NCI-H1417 (cell line): ENCODE data around the gene UGT1A5.
A peak's percentile ranks its signal among the peaks of the same experiment; 100 is the strongest.
"Not testable (repeated sequence)": the region's sequence is repeated elsewhere in the genome, so short reads cannot be mapped to it uniquely, and the experiment has no call there.

Source experiments
- DNase-seq, 3 experiments: peaks; one replicate each; lab custom pipeline; 2025; lab: John Stamatoyannopoulos, UW

The UGT1A5 gene

DNA sequence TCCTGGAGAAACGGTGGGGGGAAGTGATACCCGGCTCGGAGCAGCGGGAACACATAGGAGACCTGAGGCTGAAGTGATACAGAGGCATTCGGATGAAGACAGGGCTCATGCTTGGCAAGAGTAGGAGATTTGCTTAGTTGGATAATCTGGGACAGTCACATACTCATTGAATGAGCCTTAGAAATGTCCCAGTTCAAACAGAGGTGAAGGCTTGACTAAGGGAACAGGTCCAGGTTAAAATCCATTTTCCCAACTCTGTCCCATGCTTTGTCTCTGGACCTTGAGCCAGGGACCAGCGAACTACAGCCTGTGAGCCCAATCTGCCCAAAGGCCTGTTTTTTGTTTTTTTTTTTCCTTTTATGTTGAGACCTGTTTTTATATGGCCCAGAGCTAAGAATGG lies 18.7 kb upstream of the UGT1A5 start:
- DNase-seq, result no peak

- DNase-seq, result no peak
These were observed 14.0 kb upstream of the UGT1A5 start for GRCh38 chr2:233698740-233699139.

GRCh38 chr2:233699424-233700027 lies 13.2 kb upstream of the UGT1A5 start:
- DNase-seq, result no peak

DNA sequence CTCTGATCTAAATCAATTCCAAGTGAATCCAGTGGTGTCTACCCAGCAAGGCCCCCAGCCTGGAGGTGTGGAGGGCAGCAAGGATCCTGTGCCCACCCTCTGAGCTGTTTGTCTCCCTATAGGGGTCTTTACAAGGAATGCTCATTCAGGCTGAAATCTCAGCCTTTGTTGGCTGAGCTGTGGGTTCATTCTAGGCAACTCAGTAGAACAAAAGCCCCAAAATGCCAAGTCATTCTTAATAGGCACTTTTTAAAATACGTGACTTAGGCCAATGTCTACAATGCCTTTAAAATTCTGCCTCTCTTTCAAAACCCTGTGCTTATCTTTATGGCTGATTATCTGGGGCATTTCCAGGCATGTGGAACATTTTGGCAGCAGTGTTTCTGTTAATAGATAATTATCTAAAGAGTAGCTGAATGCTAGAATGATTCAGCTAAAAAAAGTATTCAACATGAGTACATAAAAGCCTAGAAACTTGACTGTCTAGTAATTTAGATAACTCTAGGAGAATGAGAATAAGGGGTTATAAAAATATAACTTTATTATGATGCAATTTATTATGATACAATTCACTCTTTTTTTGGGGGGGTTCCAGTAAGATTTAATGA lies 12.6 kb upstream of the UGT1A5 start:
- no peak for DNase-seq

DNA sequence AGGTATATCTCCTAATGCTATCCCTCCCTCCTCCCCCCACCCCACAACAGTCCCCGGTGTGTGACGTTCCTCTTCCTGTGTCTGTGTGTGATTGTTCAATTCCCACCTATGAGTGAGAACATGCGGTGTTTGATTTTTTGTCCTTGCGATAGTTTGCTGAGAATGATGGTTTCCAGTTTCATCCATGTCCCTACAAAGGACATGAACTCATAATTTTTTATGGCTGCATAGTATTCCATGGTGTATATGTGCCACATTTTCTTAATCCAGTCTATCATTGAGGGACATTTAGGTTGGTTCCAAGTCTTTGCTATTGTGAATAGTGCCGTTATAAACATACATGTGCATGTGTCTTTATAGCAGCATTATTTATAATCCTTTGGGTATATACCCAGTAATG lies 11.9 kb upstream of the UGT1A5 start:
- not testable (repeated sequence) for DNase-seq

- no peak for DNase-seq
These were observed 10.5 kb upstream of the UGT1A5 start for GRCh38 chr2:233702238-233702637.

GRCh38 chr2:233705911-233706506 lies 6.7 kb upstream of the UGT1A5 start:
- DNase-seq, result no peak

- DNase-seq, result no peak
These were observed 6.0 kb upstream of the UGT1A5 start for GRCh38 chr2:233706720-233707119.

- no peak for DNase-seq
These were observed 4.6 kb upstream of the UGT1A5 start for GRCh38 chr2:233707940-233708644.

GRCh38 chr2:233708942-233709341 lies 3.8 kb upstream of the UGT1A5 start:
- DNase-seq, result no peak

DNA sequence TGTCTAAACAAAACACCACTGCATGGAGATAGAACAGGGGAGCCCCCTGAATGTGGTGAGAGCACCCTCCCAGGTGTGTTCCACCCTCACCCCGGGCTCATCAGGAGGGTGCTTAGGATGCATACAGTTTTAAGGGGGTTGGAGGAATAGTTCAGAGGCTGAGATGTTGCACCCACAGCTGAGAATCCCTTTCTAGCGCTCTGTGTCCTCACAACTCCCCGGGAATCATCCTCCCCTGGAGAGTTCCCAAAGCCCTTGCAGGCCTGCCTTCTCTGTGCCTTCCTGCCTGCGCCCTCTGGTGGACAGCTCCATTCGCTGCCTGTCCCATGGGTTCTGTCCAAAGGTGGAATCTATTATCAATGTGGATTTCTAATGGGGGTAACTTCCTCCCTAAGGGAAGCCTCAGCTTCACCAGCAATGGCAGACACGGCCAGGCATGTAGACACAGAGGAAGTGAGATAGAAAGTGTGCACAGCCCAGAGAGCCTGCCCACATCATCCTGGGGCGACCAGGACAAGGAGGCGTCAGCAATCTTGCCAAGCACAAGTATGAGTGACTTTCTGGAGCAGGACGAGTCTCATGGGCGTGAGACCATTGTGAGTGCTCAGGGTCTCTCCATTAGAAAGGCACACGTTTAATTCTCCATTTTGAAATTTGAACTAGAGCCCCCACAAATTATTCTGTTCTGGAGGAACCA lies 1.2 kb upstream of the UGT1A5 start:
- DNase-seq, result peak; percentile 41 to 79 (median 54)

GRCh38 chr2:233713262-233713615 lies 532 bp downstream of the UGT1A5 start:
- DNase-seq, result no peak

GRCh38 chr2:233714121-233714520 lies 1.4 kb downstream of the UGT1A5 start:
- DNase-seq, result no peak

DNA sequence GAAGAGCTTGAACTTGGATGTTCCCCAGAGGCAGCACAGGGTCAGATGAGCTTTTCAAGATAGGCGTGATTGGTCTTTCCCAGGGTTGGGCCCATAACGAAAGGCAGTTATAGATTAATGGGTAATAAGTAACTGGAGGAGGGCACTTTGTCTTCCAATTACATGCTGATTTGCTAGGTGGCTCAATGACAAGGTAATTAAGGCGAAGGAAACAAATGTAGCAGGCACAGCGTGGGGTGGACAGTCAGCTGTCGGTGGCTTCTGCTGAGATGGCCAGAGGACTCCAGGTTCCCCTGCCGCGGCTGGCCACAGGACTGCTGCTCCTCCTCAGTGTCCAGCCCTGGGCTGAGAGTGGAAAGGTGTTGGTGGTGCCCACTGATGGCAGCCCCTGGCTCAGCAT lies 5.8 kb downstream of the UGT1A5 start, which contains the start of gene UGT1A4:
UGT1A4 (plus strand) TSS at position 185 of the 400 bp plus-strand sequence; CDS start at position 270, 85 bp downstream.
- peak in 1 of 3 experiments; percentile 7 for DNase-seq

DNA sequence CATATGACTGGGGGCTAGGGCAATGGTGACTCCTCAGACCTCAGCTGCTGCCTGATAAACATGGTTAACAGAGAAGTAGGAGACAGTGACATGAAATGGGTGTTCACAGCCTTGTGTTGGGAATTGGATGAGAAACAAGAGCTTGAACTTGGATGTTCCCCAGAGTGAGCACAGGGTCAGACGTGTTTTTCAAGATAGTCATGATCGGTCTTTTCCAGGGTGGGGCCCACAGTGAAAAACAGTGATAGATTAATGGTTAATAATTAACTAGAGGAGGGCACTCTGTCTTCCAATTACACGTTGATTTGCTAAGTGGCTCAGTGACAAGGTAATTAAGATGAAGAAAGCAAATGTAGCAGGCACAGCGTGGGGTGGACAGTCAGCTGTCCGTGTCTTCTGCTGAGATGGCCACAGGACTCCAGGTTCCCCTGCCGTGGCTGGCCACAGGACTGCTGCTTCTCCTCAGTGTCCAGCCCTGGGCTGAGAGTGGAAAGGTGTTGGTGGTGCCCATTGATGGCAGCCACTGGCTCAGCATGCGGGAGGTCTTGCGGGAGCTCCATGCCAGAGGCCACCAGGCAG lies 16.1 kb downstream of the UGT1A5 start, which contains the start of gene UGT1A3:
UGT1A3 (plus strand) TSS at position 320 of the 579 bp plus-strand sequence; CDS start at position 405, 85 bp downstream.
- no peak for DNase-seq

DNA sequence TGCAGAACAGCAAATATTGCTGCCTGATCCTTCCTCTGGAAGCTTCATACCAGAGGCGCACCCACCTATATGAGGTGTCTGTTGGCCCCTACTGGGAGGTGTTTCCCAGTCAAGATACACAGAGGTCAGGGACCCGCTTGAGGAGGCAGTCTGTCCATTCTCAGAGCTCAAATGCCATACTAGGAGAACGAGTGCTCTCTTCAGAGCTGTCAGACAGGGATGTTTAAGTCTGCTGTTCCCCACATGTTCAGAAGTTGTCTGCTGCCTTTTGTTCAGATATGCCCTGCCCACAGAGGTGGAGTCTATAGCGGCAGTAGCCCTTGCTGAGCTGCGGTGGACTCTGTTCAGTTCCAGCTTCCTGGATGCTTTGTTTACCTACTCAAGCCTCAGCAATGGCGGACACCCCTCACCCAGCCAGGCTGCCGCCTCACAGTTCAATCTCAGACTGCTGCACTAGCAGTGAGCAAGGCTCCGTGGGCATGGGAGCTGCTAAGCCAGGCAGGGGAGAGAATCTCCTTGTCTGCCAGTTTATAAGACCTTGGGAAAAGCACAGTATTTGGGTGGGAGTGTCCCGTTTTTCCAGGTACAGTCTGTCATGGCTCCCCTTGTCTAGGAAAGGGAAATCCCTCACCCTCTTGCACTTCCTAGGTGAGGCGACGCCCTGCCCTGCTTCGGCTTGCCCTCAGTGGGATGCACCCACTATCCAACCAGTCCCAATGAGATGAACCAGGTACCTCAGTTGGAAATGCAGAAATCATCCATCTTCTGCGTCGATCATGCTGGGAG lies 24.4 kb downstream of the UGT1A5 start:
- DNase-seq, result peak in 1 of 3 experiments; percentile 14

DNA sequence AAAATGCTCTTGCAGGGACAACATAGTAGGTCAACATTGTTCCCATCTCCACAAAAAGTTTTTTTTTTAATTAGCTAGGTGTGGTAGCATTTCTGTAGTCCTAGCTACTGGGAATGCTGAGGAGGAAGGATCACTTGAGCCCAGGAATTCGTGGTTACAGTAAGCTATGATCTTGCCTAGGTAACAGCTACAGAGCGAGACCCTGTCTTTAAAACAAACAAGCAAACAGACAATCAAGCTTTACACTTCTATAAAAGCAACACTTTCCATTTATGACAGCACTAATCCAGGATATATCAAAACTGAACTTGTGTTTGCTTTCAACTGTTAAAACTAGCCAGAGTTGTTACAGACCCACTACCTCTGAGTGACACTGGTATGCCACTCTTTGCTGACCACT lies 28.2 kb downstream of the UGT1A5 start:
- DNase-seq, result no peak

DNA sequence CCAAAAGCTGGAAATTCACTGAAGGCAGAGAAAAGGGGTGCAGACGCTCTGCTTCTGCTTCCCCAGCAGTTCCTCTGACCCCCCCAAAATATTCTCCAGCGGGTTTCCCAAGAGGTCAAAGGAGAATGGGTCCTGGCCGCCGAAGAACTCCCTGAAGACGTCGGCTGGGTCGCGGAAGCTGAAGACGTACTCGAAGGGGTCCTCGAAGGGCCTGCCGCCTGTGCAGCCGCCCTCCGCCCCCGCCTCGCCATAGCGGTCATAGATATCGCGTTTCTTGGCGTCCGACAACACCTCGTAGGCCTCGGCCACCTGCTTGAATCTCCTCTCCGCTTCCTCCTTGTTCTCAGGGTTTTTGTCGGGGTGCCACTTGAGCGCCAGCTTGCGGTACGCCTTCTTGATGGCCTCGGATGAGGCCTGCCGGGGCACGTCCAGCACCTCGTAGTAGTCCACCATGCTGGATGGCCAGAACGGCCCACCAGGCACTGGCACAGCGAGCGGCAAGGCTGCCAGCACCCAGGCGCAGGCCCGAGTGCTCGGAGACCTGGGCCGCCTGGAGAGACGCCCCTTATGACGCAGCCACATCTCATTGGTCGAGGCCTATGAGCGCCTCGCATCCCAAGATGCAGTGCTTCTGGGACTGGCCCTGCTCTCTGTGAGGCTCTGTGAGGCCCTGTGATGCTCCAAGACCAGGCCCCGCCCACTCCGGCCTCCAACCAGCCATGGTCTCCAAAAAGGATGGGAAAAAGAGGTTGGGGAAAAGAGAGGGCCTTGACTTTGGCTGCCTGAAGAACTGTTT lies 31.0 kb downstream of the UGT1A5 start:
- DNase-seq, result no peak

DNA sequence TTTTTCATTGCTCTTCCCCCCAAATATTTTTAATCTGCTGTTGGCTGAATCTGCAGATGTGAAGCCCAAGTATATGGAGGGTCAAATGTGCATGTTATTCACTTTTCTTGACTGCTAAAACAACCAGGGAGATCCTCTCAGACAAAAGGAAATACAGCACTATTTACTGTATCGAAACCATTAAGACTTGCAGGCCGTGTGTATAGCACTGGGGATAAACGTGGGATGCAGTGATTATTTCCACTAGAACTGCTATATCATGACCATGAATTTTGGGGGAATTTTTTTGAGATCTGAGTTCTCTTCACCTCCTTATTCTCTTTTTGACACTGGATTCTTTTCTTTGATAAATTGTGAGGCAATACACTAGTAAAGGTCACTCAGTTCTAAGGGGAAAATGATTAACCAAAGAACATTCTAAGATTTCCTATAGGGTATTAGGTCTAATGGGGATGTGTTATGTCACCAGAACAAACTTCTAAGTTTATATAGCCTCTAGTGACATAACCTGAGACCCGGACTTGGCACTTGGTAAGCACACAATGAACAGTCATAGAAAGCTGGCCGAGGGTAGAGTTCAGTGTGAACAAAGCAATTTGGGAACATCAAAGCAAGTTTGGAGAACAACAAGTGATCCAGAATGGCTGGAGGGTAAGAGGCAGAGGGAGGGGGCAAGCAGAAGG lies 32.5 kb downstream of the UGT1A5 start:
- no peak for DNase-seq

- DNase-seq, result not testable (repeated sequence)
These were observed 33.1 kb downstream of the UGT1A5 start for GRCh38 chr2:233745838-233746237.
